ENCODE measurements around the gene ACOXL.
"Not testable (repeated sequence)": the region's sequence is repeated elsewhere in the genome, so short reads cannot be mapped to it uniquely, and the experiment has no call there.

ACOXL gene

DNA sequence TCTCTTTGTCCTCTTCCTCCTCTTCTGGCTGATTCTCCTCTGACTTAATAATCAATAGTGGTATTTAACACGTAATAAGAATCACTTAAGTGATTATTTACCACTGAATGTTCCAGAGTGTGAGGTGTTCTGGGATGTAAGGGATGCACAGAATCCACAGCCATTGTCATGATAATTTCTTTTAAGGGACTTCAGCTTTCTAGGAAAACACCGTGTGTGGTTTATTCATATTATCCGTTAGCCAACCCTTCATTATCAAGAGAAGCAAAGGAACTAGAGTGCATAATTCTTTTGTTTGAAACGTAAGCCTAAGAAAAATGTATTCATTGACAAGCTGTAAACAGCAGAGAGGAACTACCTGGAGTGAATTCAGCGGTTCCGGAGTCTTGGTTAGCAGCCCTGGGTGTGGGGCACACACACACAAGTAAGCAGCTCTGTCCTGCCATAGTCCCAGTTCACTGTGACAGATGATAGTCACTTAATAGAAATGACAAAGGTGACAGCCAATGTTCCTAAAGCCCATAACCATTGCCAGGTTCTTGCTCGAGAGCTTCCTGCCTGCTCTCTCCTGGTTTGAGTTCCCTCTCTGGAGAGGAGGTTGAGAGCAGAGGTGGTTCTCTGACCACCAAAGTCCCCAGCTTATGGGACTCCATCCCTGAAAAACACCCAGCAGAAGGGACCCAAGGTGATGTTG lies 101.9 kb downstream of the ACOXL start:
- no peak for DNase-seq

- no peak for DNase-seq
These were observed 104.3 kb downstream of the ACOXL start for GRCh38 chr2:110836671-110837070.

- DNase-seq, result no peak
These were observed 105.4 kb downstream of the ACOXL start for GRCh38 chr2:110837446-110838409.

- no peak for DNase-seq
These were observed 106.4 kb downstream of the ACOXL start for GRCh38 chr2:110838657-110839384.

DNA sequence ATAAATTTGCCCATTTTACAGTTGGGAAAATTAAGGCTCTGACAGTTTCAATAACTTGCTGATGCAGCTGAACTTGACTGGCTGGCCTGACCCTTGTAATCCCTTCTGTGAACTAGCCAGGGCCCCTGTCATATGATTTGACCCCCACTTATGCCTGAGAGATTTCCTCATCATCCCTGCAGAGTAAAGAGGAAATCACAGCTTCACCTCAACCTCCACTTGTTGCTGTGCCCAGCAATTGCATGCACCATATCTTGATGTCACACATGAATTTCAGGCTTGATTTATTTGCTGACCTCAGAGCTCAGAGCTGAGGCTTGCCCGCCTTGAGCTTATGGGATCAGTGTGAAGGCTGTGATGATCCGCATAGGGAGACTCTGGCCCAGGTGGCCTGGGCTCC lies 108.1 kb downstream of the ACOXL start:
- DNase-seq, result no peak

DNA sequence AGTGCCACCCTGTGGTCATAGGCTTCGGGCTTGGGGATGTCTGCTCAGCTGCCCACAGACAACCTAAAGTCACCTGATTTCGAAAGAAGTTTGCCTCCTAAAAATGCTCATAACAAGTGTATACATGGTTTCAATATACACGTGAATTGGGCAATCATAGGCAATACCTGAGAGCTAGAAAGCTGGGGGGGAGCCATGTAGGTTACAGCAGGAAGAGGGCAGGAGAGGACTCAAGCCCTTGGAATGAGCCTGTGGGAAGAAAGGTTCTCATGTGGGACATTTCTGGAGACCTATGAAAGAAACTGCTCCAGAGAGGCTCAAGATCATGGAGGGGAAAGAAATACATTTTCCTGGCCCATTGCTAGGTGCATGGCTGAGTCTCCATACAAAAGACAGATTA lies 109.7 kb downstream of the ACOXL start:
- DNase-seq, result no peak

- no peak for DNase-seq
These were observed 111.1 kb downstream of the ACOXL start for GRCh38 chr2:110843496-110843895.

DNA sequence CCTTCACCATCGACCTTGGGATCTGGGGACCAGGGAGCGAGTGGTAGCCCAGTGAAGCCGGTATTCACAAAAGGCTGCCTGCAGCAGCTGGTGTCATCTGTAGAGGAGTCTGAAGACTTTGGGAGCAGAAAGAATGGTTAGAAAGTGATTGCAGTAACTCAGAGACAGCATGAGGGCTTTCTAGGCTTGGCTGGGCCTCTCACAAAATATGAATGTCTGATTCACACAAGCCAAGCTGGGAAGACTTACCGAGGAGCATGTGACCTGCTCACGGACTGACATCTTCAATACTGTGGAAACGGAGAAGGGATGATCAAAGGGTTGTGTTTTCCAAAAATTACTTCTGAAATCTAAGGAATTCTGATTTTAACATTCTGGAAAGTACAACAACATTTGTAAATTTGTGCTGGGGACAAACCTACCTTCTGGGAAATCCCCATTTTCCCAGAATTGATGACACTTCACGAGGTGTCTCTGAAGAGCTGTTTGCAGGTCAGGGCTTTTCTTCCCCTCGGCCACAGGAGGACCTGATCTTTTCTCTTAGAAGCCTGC lies 111.7 kb downstream of the ACOXL start:
- DNase-seq, result no peak

DNA sequence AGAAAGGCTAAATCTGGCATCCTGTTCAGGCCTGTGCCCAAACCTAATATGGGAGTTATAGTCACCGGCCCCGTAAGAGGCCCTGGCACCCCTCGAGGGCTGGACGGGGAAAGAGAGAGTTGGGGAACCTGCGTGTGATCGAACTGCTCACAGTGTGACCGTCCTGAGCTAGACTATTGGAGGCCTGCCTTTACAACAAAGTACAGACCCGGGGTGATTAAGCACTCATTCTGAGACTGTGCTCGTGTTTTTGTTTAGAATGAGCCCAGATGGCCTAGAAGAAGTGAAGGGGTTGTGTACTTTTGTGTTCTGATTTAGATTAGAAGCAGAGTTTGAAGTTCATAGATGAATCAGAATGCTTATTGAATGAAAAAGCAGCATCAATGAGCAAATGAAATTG lies 115.3 kb downstream of the ACOXL start:
- DNase-seq, result no peak

- no peak for DNase-seq
These were observed 115.7 kb downstream of the ACOXL start for GRCh38 chr2:110848071-110848470.

GRCh38 chr2:110848519-110849030 lies 116.2 kb downstream of the ACOXL start:
- DNase-seq, result no peak

DNA sequence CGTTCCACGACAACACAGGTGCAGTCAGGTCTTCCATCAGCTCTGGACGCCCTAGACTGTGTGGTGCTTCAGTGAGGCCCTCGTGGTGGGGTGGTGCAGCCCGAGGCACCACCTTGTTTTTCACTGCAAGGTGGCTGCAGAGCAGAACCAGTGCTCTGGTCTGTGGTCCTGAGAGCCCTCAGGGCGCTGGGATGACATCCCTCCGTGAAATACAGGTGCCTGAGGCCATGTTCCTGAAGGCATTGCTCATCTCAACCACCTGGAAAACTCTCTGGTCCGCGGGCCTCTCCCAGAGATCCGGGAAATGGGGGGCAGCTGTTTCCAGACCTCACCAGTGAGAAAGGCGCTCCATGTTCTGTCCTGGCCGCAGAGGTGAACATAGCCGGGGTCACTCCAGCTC lies 119.2 kb downstream of the ACOXL start:
- DNase-seq, result no peak

GRCh38 chr2:110852051-110852450 lies 119.7 kb downstream of the ACOXL start:
- no peak for DNase-seq

DNA sequence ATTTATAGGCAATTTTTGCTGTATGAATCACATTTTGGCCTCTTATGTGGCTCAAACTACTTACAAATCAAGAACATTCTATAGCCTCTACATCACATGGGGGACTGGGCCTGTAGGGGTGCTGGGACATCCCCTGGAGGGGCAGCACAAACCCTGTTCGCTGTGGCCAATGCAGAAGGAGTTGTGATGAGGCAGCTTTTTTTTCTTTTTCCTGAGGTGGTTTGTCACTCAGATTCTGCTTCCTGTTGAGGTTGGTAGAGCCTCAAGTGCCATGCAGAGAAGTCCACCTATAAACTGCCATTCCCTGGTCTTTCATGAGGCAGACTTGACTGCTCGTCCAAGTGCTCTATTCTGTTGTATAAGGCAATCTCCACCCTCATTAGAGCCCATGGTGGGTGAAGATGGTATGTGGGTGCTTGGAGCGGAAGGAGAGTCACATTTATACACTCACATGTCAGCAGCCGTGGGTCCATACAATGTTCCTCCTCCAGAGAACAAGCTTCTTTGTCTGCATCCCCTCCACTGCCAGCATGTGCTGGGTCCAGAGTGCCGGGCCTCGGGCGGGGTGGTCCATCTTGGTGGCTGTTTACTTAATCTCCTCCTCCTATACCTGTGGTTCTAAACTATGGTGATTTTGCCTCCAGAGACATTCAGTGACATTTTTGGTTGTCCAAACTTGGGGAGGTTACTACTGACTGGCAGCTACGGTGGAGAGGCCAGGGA lies 120.3 kb downstream of the ACOXL start:
- DNase-seq, result peak; percentile 36

DNA sequence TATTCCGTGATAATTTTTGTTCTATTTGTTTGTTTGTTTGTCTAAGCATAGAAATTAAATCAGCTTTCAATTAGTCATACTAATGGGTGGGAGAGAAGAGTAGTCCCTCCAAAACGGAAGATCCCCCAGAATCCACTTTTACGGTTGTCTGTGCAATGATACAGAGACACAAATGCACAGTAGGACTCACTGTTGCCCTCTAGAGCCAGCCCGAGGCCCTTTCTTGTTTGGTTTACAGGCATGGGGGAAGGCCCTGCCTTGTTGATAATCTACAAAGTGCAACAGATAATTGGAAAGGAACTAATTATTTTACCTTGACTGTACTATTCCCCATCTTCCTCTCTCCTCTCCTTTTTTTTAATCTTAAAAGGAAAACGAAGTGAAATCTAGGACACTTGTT lies 121.1 kb downstream of the ACOXL start:
- peak; percentile 69 for DNase-seq

DNA sequence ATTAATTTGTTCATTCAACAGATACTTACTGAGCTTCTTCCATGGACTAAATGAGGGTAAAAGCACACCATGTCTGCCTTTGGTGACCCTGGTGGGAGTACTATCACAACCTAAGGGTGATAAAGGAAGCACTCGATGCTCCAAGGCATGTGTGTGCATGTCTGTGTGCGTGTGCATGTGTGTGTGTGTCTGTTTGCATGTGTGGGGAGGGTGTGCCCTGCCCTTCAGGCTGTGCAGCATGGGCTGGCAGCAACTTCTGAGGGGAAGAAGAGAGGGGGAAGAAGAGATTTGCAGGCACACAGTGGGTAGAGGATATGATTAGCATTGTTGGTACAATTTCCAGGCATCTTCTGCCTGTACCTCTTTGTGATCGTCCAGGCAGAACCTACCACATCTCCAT lies 121.6 kb downstream of the ACOXL start:
- DNase-seq, result no peak

- DNase-seq, result no peak
These were observed 122.1 kb downstream of the ACOXL start for GRCh38 chr2:110854355-110855081.

- not testable (repeated sequence) for DNase-seq
These were observed 123.5 kb downstream of the ACOXL start for GRCh38 chr2:110855841-110856240.

DNA sequence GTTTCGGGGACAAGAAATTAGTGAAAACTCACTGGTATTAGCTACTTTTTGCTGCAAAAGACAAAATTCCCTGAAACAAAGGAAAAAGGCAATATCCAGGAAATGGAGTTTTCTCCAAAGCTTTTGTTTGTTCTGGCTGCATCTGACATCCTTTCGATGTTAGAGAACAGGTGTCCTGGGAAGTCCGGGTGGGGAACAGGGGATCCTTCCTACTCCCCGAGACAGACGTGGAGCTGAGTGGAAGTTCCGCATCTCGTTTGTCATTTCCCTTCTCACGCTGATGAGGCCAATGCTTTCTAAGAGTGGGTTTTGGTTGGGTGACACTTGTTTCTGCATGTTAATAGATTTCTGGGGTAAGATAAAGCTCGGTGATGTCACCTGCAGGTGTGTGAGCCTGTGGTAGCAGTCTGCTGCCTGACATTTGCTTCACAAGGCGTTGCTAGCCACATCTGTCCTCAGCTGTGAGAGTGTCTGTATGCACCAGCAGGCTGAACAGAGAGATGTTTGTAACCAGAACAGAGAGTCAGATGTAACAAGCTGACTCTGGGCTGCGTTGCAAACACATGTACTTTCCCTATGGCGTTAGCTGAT lies 125.9 kb downstream of the ACOXL start:
- peak; percentile 68 for DNase-seq

DNA sequence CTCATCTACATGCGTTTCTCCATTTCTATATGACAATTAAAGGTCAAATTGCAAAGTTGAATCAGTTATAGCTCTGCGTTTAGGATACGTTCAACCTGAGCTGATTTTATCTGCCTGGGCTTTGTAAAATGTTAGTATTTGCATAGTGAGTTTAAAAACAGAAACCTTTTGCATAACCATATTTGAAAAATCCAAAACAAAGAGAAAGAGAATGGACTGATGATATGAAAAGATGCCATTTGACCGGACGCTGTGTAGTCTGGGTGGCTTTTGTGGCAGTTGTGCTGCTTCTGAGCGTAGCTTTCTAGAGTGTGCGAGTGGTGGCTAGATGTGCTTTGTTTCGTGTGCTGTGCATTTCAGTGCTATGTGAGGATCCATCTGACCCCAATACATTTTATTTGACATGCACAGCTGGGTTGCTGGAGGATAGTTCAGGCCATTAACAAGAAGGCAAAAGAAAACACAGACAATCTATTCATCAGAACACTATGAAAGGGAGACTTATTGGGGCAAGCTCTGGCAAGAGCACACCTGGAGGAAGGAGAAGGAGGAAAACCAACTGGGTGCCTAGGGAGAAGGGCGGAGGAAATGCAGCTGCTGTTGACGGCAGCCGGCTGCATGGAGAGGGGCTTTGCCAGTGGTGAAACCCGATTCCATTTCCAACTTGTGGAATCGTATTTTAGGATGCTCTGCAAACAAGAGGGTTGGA lies 126.8 kb downstream of the ACOXL start:
- DNase-seq, result no peak
